GM12875 (cell line): ENCODE data around the gene USP15.

Experiments used
- H3K4me3 ChIP-seq: one replicate; pipeline ENCODE4 v1.5.1; 2011; ENCODE audit warnings: low read depth, low read length, control low read depth
- TF ChIP-seq, protein P1 (sequence below): IDR thresholded peaks from 2 replicates; pipeline ENCODE4 v1.5.1; 2011; ENCODE audit warnings: low read depth, mild to moderate bottlenecking, control low read depth, inconsistent platforms, low read length, moderate library complexity, borderline replicate concordance; ENCODE audit not compliant: insufficient read depth

The USP15 gene

DNA sequence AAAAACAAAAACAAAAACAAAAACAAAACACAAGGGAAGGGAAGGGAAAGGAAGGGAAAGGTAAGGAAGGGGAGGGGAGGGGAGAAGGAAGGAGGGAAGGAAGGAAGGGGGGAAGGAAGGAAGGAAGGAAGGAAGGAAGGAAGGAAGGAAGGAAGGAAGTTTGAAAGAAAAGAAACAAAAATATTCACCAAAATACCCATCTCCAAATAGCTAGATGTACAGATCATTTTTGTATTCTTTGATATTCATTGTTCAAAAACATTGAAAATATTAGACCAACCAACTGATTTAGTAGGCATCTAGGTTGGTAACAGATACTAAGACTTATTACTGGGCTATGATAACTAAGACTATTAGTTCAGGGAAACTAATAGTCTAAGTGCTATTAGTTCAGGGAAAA, 39.1 kb upstream of the USP15 start:
- TF ChIP-seq, protein P1, sequence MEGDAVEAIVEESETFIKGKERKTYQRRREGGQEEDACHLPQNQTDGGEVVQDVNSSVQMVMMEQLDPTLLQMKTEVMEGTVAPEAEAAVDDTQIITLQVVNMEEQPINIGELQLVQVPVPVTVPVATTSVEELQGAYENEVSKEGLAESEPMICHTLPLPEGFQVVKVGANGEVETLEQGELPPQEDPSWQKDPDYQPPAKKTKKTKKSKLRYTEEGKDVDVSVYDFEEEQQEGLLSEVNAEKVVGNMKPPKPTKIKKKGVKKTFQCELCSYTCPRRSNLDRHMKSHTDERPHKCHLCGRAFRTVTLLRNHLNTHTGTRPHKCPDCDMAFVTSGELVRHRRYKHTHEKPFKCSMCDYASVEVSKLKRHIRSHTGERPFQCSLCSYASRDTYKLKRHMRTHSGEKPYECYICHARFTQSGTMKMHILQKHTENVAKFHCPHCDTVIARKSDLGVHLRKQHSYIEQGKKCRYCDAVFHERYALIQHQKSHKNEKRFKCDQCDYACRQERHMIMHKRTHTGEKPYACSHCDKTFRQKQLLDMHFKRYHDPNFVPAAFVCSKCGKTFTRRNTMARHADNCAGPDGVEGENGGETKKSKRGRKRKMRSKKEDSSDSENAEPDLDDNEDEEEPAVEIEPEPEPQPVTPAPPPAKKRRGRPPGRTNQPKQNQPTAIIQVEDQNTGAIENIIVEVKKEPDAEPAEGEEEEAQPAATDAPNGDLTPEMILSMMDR = no peak
- H3K4me3 ChIP-seq = no peak overlapping the region

DNA sequence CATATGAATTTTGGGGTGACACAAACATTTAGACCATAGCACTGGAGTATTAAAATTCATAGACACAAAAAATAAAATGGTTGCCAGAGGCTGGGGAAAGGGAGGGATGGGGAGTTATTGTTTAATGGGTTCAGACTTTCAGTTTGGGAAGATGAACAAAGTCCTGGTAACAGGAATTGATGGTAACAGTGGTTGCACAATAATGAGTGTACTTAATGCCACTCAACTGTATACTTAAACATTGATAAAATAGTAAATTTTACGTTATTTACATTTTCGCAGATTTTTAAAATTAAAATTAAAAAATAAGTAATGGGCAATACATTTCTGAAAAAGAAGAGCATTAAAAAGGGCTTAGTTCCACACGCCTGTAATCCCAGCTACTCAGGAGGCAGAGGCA, 35.6 kb upstream of the USP15 start:
- H3K4me3 ChIP-seq = no peak overlapping the region
- TF ChIP-seq, protein P1 = no peak

DNA sequence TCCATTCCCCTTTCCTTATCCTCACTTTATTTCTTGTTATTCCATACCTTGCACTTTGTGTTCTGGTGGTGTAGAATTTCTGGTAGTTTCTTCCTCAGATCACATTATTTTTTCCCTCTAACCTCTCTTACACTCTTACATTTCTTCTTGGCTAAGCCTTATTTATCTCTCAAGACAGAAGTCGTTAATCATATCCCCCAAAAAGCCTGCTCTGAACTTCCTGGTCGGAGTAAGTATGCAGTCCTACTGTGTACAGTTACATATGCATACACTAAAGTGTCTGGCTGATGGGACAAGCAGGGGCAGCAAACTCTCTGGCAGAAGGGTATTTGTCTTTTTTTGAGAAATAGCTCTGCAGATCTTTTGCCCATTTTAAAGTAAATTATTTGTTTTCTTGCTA, 33.1 kb upstream of the USP15 start:
- no peak overlapping the region for H3K4me3 ChIP-seq
- TF ChIP-seq, protein P1 = no peak

DNA sequence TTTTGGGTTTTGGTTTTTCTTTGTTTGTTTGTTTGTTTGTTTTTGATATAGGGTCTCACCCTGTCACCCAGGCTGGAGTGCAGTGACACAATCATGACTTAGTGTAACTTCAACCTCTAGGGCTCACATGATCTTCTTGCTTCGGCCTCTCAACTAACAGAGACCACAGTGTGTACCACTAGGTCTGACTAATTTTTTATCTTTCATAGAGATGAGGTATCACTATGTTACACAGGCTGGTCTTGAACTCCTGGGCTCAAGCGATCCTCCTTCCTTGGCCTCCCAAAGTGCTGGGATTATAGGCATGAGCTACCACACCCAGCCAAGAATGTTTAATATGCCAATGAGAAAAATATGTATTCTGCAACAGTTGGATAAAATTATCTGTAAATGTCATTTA, 29.6 kb upstream of the USP15 start:
- no peak overlapping the region for H3K4me3 ChIP-seq
- TF ChIP-seq, protein P1 = no peak

DNA sequence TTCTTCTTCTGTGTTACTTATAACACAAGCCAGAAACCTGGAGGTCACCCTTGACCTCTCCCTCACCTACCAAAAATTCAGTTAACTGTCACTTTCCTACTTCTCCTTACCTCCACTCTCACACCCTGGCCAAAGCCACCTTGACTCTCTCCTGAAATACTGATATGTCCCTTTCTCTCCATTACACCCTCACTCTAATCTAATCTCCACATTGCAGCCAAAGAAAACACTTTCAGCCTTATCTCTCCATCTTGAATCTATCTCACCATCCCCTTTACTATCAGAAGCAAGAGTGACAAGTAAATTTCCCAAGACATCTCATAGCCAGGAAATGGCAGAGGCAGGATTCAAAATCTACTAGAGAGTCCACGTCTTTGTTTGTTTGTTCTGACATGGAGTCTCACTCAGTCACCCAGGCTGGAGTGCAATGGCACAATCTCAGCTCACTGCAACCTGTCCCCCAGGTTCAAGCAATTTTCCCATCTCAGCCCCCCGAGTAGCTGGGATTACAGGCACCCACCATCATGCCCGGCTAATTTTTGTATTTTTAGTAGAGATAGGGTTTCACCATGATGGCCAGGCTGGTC, 28.0 kb upstream of the USP15 start:
- no peak overlapping the region for H3K4me3 ChIP-seq
- TF ChIP-seq, protein P1 = no peak

DNA sequence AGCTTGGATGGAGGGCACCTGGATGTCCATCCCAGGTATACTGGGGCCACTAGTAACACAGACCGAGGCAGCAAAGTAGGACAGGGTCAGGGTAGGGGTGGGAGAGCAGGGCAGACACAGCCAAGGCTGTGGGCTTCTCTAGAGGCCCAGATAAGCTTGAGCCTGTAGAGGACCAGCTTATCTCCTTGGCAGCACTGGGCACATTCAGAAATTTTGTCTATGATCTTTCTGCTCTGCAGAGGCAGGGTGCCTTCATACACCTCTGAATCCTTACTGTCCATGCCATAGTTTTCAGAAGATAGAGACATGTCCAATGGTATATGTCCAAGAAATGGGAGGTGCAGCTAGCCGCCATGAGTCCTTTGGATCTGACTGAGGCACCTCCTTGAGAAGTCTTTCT, 26.4 kb upstream of the USP15 start:
- H3K4me3 ChIP-seq = no peak overlapping the region
- TF ChIP-seq, protein P1 = no peak

DNA sequence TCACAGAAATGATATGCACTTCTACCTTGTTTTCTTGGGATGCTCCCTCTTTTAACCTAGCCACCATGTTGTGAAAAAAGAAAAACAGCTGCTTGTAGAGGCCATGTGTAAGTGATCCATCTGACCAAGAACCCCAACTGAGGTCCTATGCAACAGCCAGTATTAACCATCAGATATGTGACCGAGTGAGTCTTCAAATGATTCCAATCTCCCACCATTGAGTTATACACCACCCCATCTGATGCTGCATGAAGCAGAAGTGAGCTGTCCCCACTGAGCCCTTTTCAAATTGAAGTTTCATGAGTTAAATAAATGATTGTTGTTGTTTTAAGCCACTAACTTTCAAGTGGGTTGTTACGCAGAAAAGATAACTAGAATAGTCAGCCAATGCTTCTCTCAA, 20.6 kb upstream of the USP15 start:
- no peak overlapping the region for H3K4me3 ChIP-seq
- TF ChIP-seq, protein P1 = no peak
